HUES6 (cell line): ENCODE data around the gene SCNN1B.

Experiments used
- H3K27ac ChIP-seq: 2 replicates; pipeline ENCODE4 v1.7.0; 2013; ENCODE audit warnings: low read depth, mild to moderate bottlenecking, low read length, inconsistent platforms
- H3K27me3 ChIP-seq: 2 replicates; pipeline ENCODE4 v1.6.1; 2013; ENCODE audit warnings: low read length; ENCODE audit not compliant: control insufficient read depth, insufficient read depth
- H3K36me3 ChIP-seq: 2 replicates; pipeline ENCODE4 v1.6.1; 2013; ENCODE audit warnings: low read length; ENCODE audit not compliant: control insufficient read depth, insufficient read depth
- H3K4me1 ChIP-seq: 2 replicates; pipeline ENCODE4 v1.6.1; 2013; ENCODE audit warnings: low read length; ENCODE audit not compliant: control insufficient read depth, insufficient read depth
- H3K4me3 ChIP-seq: 2 replicates; pipeline ENCODE4 v1.5.1; 2013; ENCODE audit warnings: low read depth, low read length
- H3K9ac ChIP-seq: one replicate; pipeline ENCODE4 v1.6.1; 2013; ENCODE audit warnings: mild to moderate bottlenecking, low read length
- H3K9me3 ChIP-seq: 2 replicates; pipeline ENCODE4 v1.6.1; 2013; ENCODE audit warnings: low read depth, low read length; ENCODE audit not compliant: control insufficient read depth, insufficient read depth

Gene SCNN1B

DNA sequence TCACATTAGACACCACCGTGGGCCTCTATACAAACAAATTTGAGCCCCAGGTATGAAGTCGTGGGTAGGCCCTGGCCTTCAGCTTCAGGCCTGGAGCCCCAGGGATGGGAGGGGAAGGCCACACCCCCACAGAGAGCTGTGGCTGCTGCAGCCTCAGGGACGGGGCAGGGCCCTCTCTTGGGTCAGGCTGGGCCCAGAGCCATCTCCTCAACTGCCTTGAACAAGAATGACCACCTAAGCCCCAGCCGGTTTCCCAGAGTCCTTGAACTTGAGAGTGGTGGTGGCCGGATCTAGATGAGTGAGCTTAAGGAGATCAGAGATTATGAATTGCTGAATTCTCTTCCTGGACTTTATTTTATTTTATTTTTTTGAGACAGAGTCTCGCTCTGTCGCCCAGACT is 18.6 kb downstream of the SCNN1B start:
- Histone ChIP-seq H3K36me3 (no peaks in the 10 kb centered on the region), H3K4me1 (peaks cover 6% of the 10 kb centered on the region; the same call in 1 of the 2 replicates), H3K9ac (no peak overlapping the region), H3K9me3 (peaks cover 6% of the 10 kb centered on the region; the same call in 1 of the 2 replicates), H3K27ac (no peak overlapping the region), H3K27me3 (no peaks in the 10 kb centered on the region), H3K4me3 (no peak overlapping the region)

DNA sequence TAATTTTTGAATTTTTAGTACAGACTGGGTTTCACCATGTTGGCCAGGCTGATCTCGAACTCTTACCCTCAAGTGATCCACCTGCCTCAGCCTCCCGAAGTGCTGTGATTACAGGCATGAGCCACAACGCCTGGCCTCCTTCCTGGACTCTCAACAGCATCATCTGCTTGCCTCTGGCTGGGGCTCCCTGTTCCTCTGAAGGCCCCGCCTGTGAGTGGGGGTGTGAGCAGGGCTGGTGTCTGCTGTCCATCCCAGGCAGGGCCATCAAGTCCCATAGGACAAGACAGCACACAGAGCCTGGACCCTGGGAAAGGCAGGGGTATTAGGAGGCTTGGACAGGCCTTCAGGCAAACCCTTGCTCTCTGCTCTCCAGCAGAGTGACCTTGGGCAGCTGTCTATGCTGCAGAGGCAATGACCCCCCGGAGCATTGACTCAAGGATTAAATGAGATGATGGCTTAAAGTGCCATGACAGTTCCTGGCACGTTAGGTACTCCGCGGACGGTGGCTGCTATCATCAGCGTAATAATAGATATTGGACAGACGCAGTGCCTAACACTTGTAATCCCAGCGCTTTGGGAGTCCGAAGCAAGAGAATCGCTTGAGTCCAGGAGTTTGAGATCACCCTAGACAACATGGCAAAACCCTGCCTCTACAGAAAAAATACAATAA is 19.2 kb downstream of the SCNN1B start:
- Histone ChIP-seq H3K36me3 (no peaks in the 10 kb centered on the region), H3K4me1 (peaks cover 6% of the 10 kb centered on the region; the same call in 1 of the 2 replicates), H3K9me3 (peaks cover 3% of the 10 kb centered on the region; the same call in 1 of the 2 replicates), H3K27ac (no peak overlapping the region), H3K9ac (no peak overlapping the region), H3K27me3 (no peaks in the 10 kb centered on the region), H3K4me3 (no peak overlapping the region)

DNA sequence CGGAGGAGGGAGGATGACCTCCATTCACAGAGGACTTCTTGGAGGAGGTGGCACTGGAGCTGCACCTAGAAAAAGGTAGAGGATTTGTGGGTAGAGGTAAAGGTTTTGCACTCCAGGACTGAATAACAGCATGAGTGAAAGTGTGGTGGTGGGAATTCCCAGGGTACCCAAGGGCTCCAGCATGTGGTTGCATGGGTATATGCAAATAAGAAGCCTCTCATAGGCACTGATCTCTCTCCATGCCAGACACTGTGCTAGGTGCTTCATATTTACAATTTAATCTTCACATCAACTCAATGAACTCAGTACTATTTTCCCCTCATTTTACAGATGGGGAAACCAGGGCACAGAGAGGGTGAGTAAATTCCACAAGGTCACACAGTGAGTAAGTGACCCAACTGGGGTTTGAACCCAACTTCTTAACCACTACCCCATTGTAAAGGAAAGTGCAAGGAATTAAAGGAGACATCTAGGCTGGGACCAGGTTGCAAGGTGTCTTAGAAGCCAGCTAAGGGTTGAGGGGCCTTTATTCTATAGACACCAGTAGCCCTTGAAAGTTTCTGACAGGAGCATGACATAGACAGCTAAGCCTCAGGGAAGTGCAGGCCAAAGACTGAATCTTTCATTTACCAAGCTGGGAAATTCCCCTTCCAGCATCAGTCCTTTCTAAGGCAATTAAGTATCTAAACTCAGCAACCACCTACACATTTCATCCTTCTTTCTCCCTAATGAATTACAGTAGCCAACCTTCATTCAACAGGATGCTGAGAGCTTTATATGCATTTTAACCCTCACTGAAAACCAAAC is 21.3 kb downstream of the SCNN1B start:
- Histone ChIP-seq H3K4me3 (no peak overlapping the region), H3K27me3 (no peaks in the 10 kb centered on the region), H3K4me1 (peaks cover 6% of the 10 kb centered on the region; the same call in 1 of the 2 replicates), H3K36me3 (no peaks in the 10 kb centered on the region), H3K9me3 (no peaks in the 10 kb centered on the region), H3K27ac (no peak overlapping the region), H3K9ac (no peak overlapping the region)

DNA sequence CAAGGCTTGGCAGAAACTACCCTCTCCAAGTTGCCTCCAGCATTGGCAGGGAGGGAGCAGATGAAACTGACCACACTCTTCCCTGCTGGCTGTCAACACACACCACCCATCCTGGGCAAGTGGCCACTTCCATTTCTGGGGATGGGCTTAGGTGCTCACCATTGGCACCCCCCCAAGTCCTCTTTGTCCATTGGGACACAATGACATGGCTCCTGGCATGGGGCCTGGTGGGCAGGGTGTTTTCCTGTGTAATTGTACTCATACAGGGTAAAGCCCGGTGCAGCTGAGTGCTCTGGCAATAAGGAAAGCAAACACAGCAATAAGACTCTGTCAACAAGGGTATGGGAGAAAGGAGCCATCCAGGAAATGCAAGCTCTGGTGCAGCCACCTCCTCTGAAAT is 22.6 kb downstream of the SCNN1B start:
- H3K4me3 ChIP-seq = no peak overlapping the region
- H3K9ac ChIP-seq = no peak overlapping the region
- H3K27ac ChIP-seq = no peak overlapping the region

DNA sequence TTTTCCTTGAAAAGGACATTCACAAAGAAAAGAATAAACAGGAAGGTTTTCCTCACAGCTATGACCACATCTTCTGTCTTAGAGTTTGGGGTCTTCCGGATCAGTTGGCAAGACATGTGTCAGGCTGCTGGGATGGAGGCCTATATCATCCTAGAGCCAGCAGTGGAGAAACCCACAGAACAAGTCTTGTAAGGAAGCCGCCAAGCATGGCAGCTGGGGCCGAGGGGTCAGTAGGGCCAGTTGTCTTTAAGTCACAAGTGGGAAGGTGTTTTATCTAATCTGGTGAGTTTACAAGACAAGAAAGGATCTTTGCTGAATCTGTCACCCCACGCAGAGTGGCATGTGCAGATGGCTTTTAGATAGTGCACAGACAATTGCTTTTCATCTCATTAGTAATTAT is 25.7 kb downstream of the SCNN1B start:
- Histone ChIP-seq H3K27ac (no peak overlapping the region), H3K4me1 (no peaks in the 10 kb centered on the region), H3K9me3 (no peaks in the 10 kb centered on the region)

More for the DNA sequence above, 22.6 kb downstream of the SCNN1B start:
- Histone ChIP-seq H3K4me1 (peaks cover 6% of the 10 kb centered on the region; the same call in 1 of the 2 replicates), H3K36me3 (no peaks in the 10 kb centered on the region), H3K9me3 (no peaks in the 10 kb centered on the region), H3K27me3 (no peaks in the 10 kb centered on the region)

DNA sequence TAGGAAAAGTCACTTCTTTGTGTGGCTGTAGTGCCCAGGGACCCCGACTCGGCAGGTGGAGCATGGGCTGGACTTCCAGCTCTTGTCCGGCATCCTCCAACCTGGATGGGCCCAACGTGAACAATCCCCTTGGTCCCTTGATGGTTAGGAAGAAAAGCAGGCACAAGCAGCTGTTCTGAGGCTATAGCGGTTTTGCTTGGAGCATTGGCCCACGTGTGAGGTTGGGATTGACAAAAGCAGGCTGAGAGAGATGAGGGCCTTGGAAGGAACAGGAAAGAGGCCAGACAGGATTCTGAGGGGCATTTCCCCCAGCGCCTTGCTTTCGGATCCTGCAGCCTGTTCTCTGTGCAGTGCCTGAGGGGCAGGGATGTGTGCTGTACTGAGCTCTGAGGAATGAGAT is 28.1 kb downstream of the SCNN1B start:
- Histone ChIP-seq H3K27me3 (no peaks in the 10 kb centered on the region), H3K36me3 (no peaks in the 10 kb centered on the region), H3K9ac (no peak overlapping the region), H3K4me1 (no peaks in the 10 kb centered on the region), H3K9me3 (no peaks in the 10 kb centered on the region), H3K4me3 (no peak overlapping the region), H3K27ac (no peak overlapping the region)

More for the DNA sequence above, 25.7 kb downstream of the SCNN1B start:
- no peaks in the 10 kb centered on the region for H3K36me3 ChIP-seq
- H3K9ac ChIP-seq = no peak overlapping the region
- no peak overlapping the region for H3K4me3 ChIP-seq
- H3K27me3 ChIP-seq = no peaks in the 10 kb centered on the region

DNA sequence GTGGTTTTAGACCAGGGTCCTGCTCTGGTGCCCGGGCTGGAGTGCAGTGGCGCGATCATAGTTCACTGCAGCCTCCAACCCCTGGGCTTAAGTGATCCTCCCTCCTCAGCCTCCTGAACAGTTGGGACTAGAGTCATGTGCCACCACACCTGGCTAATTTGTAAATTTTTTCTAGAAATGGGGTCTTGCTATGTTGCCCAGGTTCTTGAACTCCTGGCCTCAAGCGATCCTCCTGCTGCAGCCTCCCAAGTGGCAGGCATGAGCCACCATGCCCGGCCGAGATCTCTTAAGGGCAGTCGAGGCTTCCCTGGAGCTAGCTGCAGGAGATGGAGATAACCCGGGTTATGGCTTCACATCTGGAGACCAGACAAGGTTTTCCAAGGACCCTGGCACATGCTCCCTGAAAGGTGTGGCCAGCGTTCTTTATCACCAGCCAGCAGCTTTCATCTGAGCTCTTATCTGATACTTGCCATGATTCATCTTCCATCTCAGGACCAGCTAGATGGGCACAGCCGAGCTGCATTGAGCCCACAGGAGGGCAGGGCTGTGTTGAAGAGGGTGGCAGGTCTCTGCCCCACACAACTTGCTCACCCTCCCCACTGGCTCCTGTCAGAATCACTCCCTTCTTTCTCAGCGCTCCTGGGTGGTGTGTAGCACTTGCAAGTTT is 28.6 kb downstream of the SCNN1B start:
- Histone ChIP-seq H3K27ac (no peak overlapping the region), H3K4me3 (no peak overlapping the region), H3K36me3 (no peaks in the 10 kb centered on the region), H3K9ac (no peak overlapping the region), H3K4me1 (no peaks in the 10 kb centered on the region), H3K27me3 (no peaks in the 10 kb centered on the region), H3K9me3 (no peaks in the 10 kb centered on the region)

DNA sequence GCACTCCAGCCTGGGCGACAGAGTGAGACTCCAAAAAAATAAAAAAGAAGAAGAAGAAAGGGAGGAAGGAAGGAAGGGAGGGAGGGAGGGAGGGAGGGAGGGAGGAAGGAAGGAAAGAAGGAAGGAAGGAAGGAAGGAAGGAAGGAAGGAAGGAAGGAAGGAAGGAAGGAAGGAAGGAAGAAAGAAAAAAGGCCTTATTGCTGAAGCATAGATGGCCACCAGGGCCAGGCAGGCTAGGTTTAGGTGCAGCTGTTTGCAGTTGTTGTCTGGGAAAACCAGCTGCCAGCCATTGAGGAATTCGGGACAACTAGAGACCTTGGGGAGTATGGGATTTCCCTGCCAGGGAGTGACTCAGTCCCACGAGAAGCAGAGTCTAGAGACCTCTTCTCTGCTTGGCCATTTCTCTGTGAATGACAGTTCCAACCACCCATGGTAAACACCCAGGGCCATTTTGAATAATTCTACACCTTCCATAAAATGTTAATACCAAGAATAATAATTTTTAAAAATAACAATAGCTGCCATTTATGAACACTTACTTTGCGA is 31.0 kb downstream of the SCNN1B start:
- Histone ChIP-seq H3K27me3 (no peaks in the 10 kb centered on the region), H3K4me1 (no peaks in the 10 kb centered on the region), H3K4me3 (no peak overlapping the region), H3K9me3 (no peaks in the 10 kb centered on the region), H3K27ac (no peak overlapping the region), H3K9ac (no peak overlapping the region), H3K36me3 (no peaks in the 10 kb centered on the region)

DNA sequence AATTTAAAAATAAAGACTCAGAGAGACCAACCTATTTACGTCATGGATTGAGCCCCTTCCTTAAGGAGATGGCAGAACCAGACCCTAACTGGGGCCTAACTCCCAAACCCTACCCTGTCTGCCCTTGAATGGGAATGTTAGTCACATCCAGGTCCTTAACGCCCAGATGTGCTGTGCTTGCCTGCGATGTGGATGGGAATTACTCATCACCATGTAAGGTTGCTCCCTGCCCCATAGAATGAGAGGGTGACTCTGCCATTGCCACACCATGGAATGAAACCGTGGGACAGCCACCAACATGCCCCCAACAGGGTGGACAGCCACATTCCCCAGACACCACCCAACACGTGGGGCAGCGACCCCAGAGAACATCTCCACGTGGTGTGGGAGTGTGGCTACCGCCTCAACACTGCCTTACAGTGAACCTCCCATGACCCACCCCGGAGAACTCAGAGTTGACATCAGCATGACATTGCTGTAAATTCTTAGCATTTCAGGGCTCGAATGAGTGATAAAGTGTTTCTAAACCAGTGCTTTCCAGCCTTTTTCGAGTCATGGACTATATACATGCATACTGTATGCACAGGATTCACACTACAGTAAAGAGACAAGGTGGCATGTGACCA is 31.8 kb downstream of the SCNN1B start:
- Histone ChIP-seq H3K9me3 (no peaks in the 10 kb centered on the region), H3K4me3 (no peak overlapping the region), H3K36me3 (no peaks in the 10 kb centered on the region), H3K27ac (no peak overlapping the region), H3K9ac (no peak overlapping the region), H3K27me3 (no peaks in the 10 kb centered on the region), H3K4me1 (no peaks in the 10 kb centered on the region)

DNA sequence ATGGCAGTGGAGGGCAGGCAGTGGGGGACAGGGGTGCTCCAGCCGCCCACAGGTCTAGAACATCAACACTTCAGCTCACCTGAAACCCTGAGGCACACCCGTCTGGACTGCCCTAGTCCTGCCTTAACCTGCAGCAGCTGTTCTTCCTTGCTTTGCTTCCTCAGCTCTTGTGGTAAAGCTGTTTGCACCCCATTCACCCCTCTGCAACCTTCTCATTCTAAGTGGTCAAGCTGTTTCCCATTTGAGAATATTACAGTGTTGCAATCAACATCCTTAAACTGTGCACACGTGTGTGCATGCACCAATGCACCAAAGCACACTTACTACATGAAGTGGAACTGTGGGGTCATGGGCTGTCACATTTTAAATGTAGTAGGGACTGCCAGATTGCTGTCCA is 32.4 kb downstream of the SCNN1B start:
- Histone ChIP-seq H3K9me3 (no peaks in the 10 kb centered on the region), H3K36me3 (no peaks in the 10 kb centered on the region), H3K4me1 (no peaks in the 10 kb centered on the region), H3K27ac (no peak overlapping the region), H3K4me3 (no peak overlapping the region), H3K9ac (no peak overlapping the region), H3K27me3 (no peaks in the 10 kb centered on the region)
